Immature natural killer cell (primary cell): ENCODE measurements around the gene OR51A7. TPM values are rescaled to one million over a fixed set of nuclear protein-coding genes. Genes with fewer than 3 reads are reported as not detected.
"Not testable (repeated sequence)": the region's sequence is repeated elsewhere in the genome, so short reads cannot be mapped to it uniquely, and the experiment has no call there.

Experiments
- DNase-seq, 3 donors: peaks; one replicate each; pipeline ENCODE4 v3.0.0; 2022; ENCODE audit warnings: mixed read lengths in 1 of 3
- H3K27ac Mint-ChIP-seq, 6 donors: one replicate each; pipeline ENCODE4 v1.8.0; 2020; ENCODE audit warnings: mixed read lengths in 6 of 6, mild to moderate bottlenecking in 5 of 6, inconsistent platforms in 4 of 6, moderate library complexity in 3 of 6
- H3K27me3 Mint-ChIP-seq, 3 donors: one replicate each; pipeline ENCODE4 v1.8.0; 2020 to 2021; ENCODE audit warnings: low read depth in 3 of 3, mild to moderate bottlenecking in 3 of 3, mixed read lengths in 3 of 3, moderate library complexity in 3 of 3, inconsistent platforms in 1 of 3
- H3K36me3 Mint-ChIP-seq, 3 donors: one replicate each; pipeline ENCODE4 v1.8.0; 2020; ENCODE audit warnings: mixed read lengths in 3 of 3, inconsistent platforms in 2 of 3, mild to moderate bottlenecking in 2 of 3
- H3K4me1 Mint-ChIP-seq, 2 donors: one replicate each; pipeline ENCODE4 v1.8.0; 2020; ENCODE audit warnings: inconsistent platforms in 2 of 2, mild to moderate bottlenecking in 2 of 2, mixed read lengths in 2 of 2, moderate library complexity in 1 of 2
- H3K4me3 Mint-ChIP-seq, 5 donors: one replicate each; pipeline ENCODE4 v1.8.0; 2020; ENCODE audit warnings: mild to moderate bottlenecking in 5 of 5, mixed read lengths in 5 of 5, inconsistent platforms in 3 of 5, moderate library complexity in 3 of 5
- H3K9me3 Mint-ChIP-seq, 6 donors: one replicate each; pipeline ENCODE4 v1.8.0; 2020; ENCODE audit warnings: mild to moderate bottlenecking in 6 of 6, mixed read lengths in 6 of 6, inconsistent platforms in 4 of 6, moderate library complexity in 3 of 6
- polyA plus RNA-seq, 3 donors: library from polyadenylated mRNA; unstranded; fragments of 300-500 nt; fragmentation: Illumina TruSeq; gene quantifications; one replicate each; pipeline ENCODE4 v1.2.3, GENCODE V29; 2021

Gene OR51A7
- polyA plus RNA-seq, 3 donors from 2014 or later, result not detected

GRCh38 chr11:4919250-4919649, 15.7 kb downstream of the OR51A7 start, which contains the start of gene OR51G2:
Gene OR51G2, minus strand, starts transcription at chr11:4919350. Its CDS starts 3,687 bp downstream, at chr11:4915663.
- Mint-ChIP-seq H3K27ac (no peak within 1 kb of the TSS), H3K9me3 (peaks cover 1 to 11% (median 5%) of the 10 kb centered on the region in 6 donors), H3K36me3 (no peaks in the 10 kb centered on the region), H3K4me3 (no peak within 1 kb of the TSS), H3K4me1 (no peaks in the 10 kb centered on the region), H3K27me3 (peaks cover 0 to 3% (median 0%) of the 10 kb centered on the region in 3 donors)
- DNase-seq, result no peak

- H3K27me3 Mint-ChIP-seq, result no peaks in the 10 kb centered on the region
- H3K9me3 Mint-ChIP-seq, result peaks cover 0 to 7% (median 4%) of the 10 kb centered on the region in 6 donors
- no peak overlapping the region for H3K4me3 Mint-ChIP-seq
These were observed 18.2 kb downstream of the OR51A7 start for GRCh38 chr11:4921796-4922195.

GRCh38 chr11:4922304-4922703, 18.7 kb downstream of the OR51A7 start:
- no peaks in the 10 kb centered on the region for H3K27me3 Mint-ChIP-seq
- H3K36me3 Mint-ChIP-seq, result no peaks in the 10 kb centered on the region
- peaks cover 0 to 7% (median 4%) of the 10 kb centered on the region in 6 donors for H3K9me3 Mint-ChIP-seq
- H3K4me1 Mint-ChIP-seq, result no peaks in the 10 kb centered on the region
- no peak for DNase-seq
- H3K4me3 Mint-ChIP-seq, result no peak overlapping the region
- no peak overlapping the region for H3K27ac Mint-ChIP-seq

More at GRCh38 chr11:4921796-4922195, 18.2 kb downstream of the OR51A7 start:
- Mint-ChIP-seq H3K27ac (no peak overlapping the region), H3K36me3 (no peaks in the 10 kb centered on the region), H3K4me1 (no peaks in the 10 kb centered on the region)
- no peak for DNase-seq

DNA sequence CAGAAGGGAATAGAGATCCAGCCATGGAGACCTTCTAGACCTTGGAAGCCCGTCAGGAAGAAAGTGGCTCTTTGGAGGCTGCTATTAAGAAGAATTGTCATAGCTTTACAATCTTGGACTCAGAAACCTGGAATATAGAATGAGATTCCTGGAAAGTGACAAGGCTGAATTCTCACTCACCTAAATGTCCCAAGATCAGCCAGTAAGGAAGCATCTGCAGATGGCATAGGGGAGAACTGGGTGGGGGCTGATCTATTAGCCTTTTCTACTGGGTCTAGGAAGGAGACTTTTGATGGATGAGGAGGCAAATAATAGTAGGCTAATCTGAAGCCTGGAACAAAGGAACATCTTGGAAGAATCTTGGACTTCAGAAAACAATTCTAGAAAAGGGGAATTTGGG, 20.7 kb downstream of the OR51A7 start, which contains the start of gene OR51G1:
TSS of gene OR51G1 (minus strand) at position 101 of the 400 bp plus-strand sequence. CDS start at position 101, 0 bp downstream.
- Mint-ChIP-seq H3K27me3 (no peaks in the 10 kb centered on the region), H3K4me1 (no peaks in the 10 kb centered on the region), H3K4me3 (no peak within 1 kb of the TSS), H3K36me3 (no peaks in the 10 kb centered on the region), H3K27ac (no peak within 1 kb of the TSS), H3K9me3 (peaks cover 2 to 7% (median 4%) of the 10 kb centered on the region in 6 donors)
- DNase-seq, result no peak

GRCh38 chr11:4926608-4927007, 23.0 kb downstream of the OR51A7 start:
- no peak for DNase-seq
- H3K4me1 Mint-ChIP-seq, result no peaks in the 10 kb centered on the region
- peaks cover 0 to 6% (median 3%) of the 10 kb centered on the region in 6 donors for H3K9me3 Mint-ChIP-seq
- H3K27me3 Mint-ChIP-seq, result no peaks in the 10 kb centered on the region
- H3K27ac Mint-ChIP-seq, result no peak overlapping the region
- H3K36me3 Mint-ChIP-seq, result no peaks in the 10 kb centered on the region
- H3K4me3 Mint-ChIP-seq, result no peak overlapping the region

DNA sequence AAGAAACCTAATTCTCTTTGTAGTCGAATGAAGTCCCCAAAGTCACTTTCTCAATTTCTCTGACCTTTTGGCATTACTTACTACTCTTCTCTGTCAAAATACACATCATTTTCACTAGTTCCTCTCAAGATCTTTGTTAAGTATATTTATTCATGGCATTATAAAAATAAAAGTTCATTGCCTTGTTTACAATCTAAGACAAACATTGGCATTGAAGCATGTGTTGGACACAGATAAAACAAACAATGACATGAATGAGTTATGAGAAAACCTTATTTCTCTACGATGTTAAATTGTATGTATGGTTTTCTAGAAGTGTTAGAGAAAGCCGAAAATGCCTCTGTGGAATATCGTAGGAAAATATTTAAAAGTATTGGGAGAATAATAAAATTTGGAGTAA, 29.2 kb downstream of the OR51A7 start:
- Mint-ChIP-seq H3K36me3 (no peaks in the 10 kb centered on the region), H3K27ac (no peak overlapping the region), H3K4me3 (no peak overlapping the region), H3K4me1 (no peaks in the 10 kb centered on the region), H3K9me3 (peaks cover 0 to 7% (median 0%) of the 10 kb centered on the region in 6 donors), H3K27me3 (peaks cover 0 to 2% (median 0%) of the 10 kb centered on the region in 3 donors)
- no peak for DNase-seq

DNA sequence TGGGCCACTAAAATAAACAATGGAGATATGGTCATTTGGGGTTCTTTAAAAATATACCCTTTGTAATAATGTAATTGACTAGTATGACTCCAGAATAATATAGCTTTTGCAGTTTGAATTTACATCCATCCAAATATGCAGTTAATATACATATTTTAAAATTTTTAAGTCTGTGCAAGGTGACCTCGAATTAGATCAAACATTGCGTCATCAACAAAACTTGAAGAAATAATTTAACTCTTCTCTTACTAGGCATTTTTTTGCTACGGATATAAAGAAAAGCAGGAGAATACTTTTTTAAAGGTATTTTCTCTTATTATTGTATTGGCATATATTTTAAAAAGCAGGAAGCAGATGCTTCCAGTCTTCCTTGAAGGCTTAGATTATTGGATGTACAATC, 33.2 kb downstream of the OR51A7 start:
- no peak overlapping the region for H3K27ac Mint-ChIP-seq
- peaks cover 0 to 2% (median 0%) of the 10 kb centered on the region in 3 donors for H3K27me3 Mint-ChIP-seq
- no peak overlapping the region for H3K4me3 Mint-ChIP-seq
- no peak for DNase-seq
- H3K9me3 Mint-ChIP-seq, result peaks cover 0 to 6% (median 0%) of the 10 kb centered on the region in 6 donors
- no peaks in the 10 kb centered on the region for H3K36me3 Mint-ChIP-seq
- no peaks in the 10 kb centered on the region for H3K4me1 Mint-ChIP-seq

DNA sequence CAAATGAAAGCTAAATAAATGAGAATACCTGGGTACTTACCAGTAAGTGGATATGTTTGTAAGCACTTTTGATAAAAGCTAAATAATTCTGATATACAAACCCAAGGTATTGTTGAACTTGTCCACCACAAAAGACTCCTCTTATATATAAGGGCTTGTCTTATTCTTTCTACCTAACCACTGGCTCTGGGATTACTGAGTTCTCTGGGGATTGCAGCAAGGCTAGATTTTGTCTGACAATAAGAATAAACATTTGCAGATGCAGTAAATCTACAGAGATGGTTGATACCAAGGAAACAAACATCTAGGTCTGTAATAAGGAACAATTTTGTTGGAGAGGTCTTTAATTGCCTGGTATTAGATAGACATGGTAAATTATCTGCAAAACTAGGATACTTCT, 43.9 kb downstream of the OR51A7 start, which contains the start of gene OR51A4:
TSS of gene OR51A4 (minus strand) at position 101 of the 400 bp plus-strand sequence. CDS start 505 bp downstream, outside the sequence.
- H3K36me3 Mint-ChIP-seq, result no peaks in the 10 kb centered on the region
- no peak within 1 kb of the TSS for H3K4me3 Mint-ChIP-seq
- H3K9me3 Mint-ChIP-seq, result peaks cover 0 to 2% (median 0%) of the 10 kb centered on the region in 6 donors
- no peak within 1 kb of the TSS for H3K27ac Mint-ChIP-seq
- H3K27me3 Mint-ChIP-seq, result peaks cover 0 to 1% (median 0%) of the 10 kb centered on the region in 3 donors
- no peak for DNase-seq
- no peaks in the 10 kb centered on the region for H3K4me1 Mint-ChIP-seq

DNA sequence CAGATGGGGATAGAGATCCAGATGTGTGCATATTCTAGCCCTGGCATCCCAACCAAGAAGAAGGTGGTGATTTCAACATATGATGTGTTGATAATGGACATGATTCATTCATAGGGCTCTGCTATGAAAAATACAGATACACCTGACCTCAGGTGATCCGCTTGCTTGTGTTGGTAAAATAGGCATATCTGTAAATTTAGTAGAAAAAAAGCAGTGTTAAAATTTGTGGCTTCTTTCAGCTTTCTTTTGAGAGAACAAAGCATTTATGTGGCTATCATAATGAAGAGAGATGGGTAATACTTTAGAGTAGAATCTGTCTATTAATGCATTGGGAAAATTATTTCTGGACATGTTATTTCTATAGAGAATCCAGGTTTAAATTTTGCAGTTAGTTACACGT, 52.0 kb downstream of the OR51A7 start, which contains the start of gene OR51A2:
TSS of gene OR51A2 (minus strand) at position 101 of the 400 bp plus-strand sequence. CDS start at position 101, 0 bp downstream.
- not testable (repeated sequence) for DNase-seq, H3K4me1 Mint-ChIP-seq, H3K27ac Mint-ChIP-seq, H3K27me3 Mint-ChIP-seq, H3K4me3 Mint-ChIP-seq, H3K9me3 Mint-ChIP-seq, H3K36me3 Mint-ChIP-seq

DNA sequence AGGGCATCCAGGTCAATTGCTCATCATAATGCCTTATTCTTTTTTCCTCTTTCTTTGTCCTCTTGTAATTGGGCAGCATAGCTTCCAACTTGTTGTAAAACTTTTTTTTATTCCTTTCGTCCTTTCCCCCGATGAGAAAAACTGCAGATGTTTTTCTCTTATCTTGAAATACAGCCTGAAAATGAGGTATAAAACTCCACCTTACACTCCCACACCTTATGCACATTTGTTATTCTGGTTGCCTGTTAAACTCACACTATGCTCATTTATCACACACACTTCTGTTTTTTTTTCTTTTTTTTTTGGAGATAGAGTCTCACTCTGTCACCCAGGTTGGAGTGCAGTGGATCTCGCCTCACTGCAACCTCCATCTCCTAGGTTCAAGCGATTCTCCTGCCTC, 53.8 kb downstream of the OR51A7 start:
- Mint-ChIP-seq H3K36me3 (no peaks in the 10 kb centered on the region), H3K4me1 (no peaks in the 10 kb centered on the region), H3K4me3 (no peak overlapping the region), H3K9me3 (peaks cover 0 to 5% (median 3%) of the 10 kb centered on the region in 6 donors), H3K27me3 (peaks cover 0 to 3% (median 2%) of the 10 kb centered on the region in 3 donors), H3K27ac (no peak overlapping the region)
- no peak for DNase-seq

Other genes with a start within 250 kb of the OR51A7 start
- not detected for gene OR51E2, start 205.9 kb upstream of the OR51A7 start, polyA plus RNA-seq
- gene MMP26, start 199.0 kb upstream of the OR51A7 start, polyA plus RNA-seq, result not detected
- not detected for gene OR51F1, start 133.8 kb upstream of the OR51A7 start, polyA plus RNA-seq
- not detected for gene OR52R1, start 99.4 kb upstream of the OR51A7 start, polyA plus RNA-seq
- not detected for gene OR51F2, start 82.5 kb upstream of the OR51A7 start, polyA plus RNA-seq
- not detected for gene OR51S1, start 54.6 kb upstream of the OR51A7 start, polyA plus RNA-seq
- gene OR51T1, start 21.9 kb upstream of the OR51A7 start, polyA plus RNA-seq, result not detected
- gene OR51G2, start 15.6 kb downstream of the OR51A7 start, polyA plus RNA-seq, result not detected
- gene OR51G1, start 20.6 kb downstream of the OR51A7 start, polyA plus RNA-seq, result not detected
- not detected for gene OR51A4, start 43.8 kb downstream of the OR51A7 start, polyA plus RNA-seq
- gene OR51A2, start 51.9 kb downstream of the OR51A7 start, polyA plus RNA-seq, result not detected
- gene OR51L1, start 91.1 kb downstream of the OR51A7 start, polyA plus RNA-seq, result not detected
- gene OR52J3, start 142.7 kb downstream of the OR51A7 start, polyA plus RNA-seq, result not detected
- gene OR52E2, start 155.8 kb downstream of the OR51A7 start, polyA plus RNA-seq, result not detected
- gene OR52E1, start 165.8 kb downstream of the OR51A7 start, polyA plus RNA-seq, result not detected
- gene OR52A5, start 234.6 kb downstream of the OR51A7 start, polyA plus RNA-seq, result not detected